Measurements from ENCODE around the gene ETV2.

ETV2 gene

GRCh38 chr19:35648017-35648961, 6.7 kb downstream of the ETV2 start, which contains the start of gene COX6B1 (continued):
- TF ChIP-seq ZNF830 (tag by site-specific recombination; IDR thresholded peaks at IDR 0.05; ENCODE audit: low read depth) (no peak), ZNF426 (tag by site-specific recombination; IDR thresholded peaks at IDR 0.05) (no peak)

GRCh38 chr19:35650581-35650980, 9.0 kb downstream of the ETV2 start:
- no peaks in the 10 kb centered on the region for H3K9me3 ChIP-seq (ENCODE audit: control insufficient read depth, insufficient read depth, low read depth, low read length)
- no peak overlapping the region for H3K4me3 ChIP-seq (ENCODE audit: low read depth, low read length)
- H3K4me1 ChIP-seq (ENCODE audit: control insufficient read depth, insufficient read depth, low read length): peaks cover 13% of the 10 kb centered on the region
- H3K36me3 ChIP-seq (ENCODE audit: control insufficient read depth in 2 of 2, insufficient read depth in 1 of 2, low read length in 2 of 2): peaks cover 43 to 63% of the 10 kb centered on the region in 2 experiments
- TF ChIP-seq ZNF23 (tag by site-specific recombination; IDR thresholded peaks at IDR 0.05; ENCODE audit: borderline replicate concordance) (no peak), ZNF398 (tag by site-specific recombination; IDR thresholded peaks at IDR 0.05) (no peak), MEIS1 (CRISPR knock-in tag; IDR thresholded peaks at IDR 0.05; ENCODE audit: borderline replicate concordance) (no peak), ZBTB26 (tag by site-specific recombination; optimal IDR thresholded peaks at IDR 0.05) (no peak), ZXDB (tag by site-specific recombination; IDR thresholded peaks at IDR 0.05) (no peak), YY2 (tag by site-specific recombination; IDR thresholded peaks at IDR 0.05) (no peak), ZNF837 (tag by site-specific recombination; IDR thresholded peaks at IDR 0.05) (no peak), PRDM10 (tag by site-specific recombination; IDR thresholded peaks at IDR 0.05) (no peak), HIC1 (tag by site-specific recombination; IDR thresholded peaks at IDR 0.05) (no peak), ZNF449 (tag by site-specific recombination; IDR thresholded peaks at IDR 0.05) (no peak), ZNF76 (tag by site-specific recombination; IDR thresholded peaks at IDR 0.05; ENCODE audit: borderline replicate concordance, low read depth) (no peak), ZNF664 (tag by site-specific recombination; IDR thresholded peaks at IDR 0.05) (no peak), ZNF585B (tag by site-specific recombination; IDR thresholded peaks at IDR 0.05) (no peak)
- TF ChIP-seq, protein P1, sequence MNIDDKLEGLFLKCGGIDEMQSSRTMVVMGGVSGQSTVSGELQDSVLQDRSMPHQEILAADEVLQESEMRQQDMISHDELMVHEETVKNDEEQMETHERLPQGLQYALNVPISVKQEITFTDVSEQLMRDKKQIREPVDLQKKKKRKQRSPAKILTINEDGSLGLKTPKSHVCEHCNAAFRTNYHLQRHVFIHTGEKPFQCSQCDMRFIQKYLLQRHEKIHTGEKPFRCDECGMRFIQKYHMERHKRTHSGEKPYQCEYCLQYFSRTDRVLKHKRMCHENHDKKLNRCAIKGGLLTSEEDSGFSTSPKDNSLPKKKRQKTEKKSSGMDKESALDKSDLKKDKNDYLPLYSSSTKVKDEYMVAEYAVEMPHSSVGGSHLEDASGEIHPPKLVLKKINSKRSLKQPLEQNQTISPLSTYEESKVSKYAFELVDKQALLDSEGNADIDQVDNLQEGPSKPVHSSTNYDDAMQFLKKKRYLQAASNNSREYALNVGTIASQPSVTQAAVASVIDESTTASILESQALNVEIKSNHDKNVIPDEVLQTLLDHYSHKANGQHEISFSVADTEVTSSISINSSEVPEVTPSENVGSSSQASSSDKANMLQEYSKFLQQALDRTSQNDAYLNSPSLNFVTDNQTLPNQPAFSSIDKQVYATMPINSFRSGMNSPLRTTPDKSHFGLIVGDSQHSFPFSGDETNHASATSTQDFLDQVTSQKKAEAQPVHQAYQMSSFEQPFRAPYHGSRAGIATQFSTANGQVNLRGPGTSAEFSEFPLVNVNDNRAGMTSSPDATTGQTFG (tag by site-specific recombination; IDR thresholded peaks at IDR 0.05; ENCODE audit: borderline replicate concordance): no peak
- POLR2A ChIA-PET: interaction anchor here (0.6 to 1.0 kb wide), 2 partner anchors 10 to 37 kb away, joined by 4 read pairs; no protein-coding TSS in a partner anchor
- peak overlapping the region; percentile 37; the same call in 1 of the 2 replicates for H3K27ac ChIP-seq (ENCODE audit: extremely low read depth, low read depth, low read length)
- CTCF ChIA-PET: interaction anchor here (0.6 kb wide), 1 partner anchor 58 kb away, joined by 4 read pairs; no protein-coding TSS in a partner anchor
